Measurements from ENCODE around the gene NGDN. TPM values are rescaled to one million over a fixed set of nuclear protein-coding genes. Genes with fewer than 3 reads are reported as not detected.

The NGDN gene
- total RNA-seq, 3 donors from 2014 or later (not counting 1 experiment from before 2014, with no cell fraction given) = 110 to 136 (median 126) TPM

GRCh38 chr14:23443411-23443812 is 26.1 kb upstream of the NGDN start:
- TF ChIP-seq CTCF (IDR thresholded peaks at IDR 0.05) = no peak
- Histone ChIP-seq H3K4me3 (ENCODE audit: low read length) (no peak overlapping the region), H3K36me3 (ENCODE audit: control insufficient read depth, insufficient read depth, low read length) (no peaks in the 10 kb centered on the region), H3K27me3 (ENCODE audit: control insufficient read depth, insufficient read depth, low read length) (no peaks in the 10 kb centered on the region), H3K27ac (ENCODE audit: low read length) (no peak overlapping the region), H3K9me3 (ENCODE audit: control insufficient read depth, insufficient read depth, low read length) (no peaks in the 10 kb centered on the region), H3K4me1 (ENCODE audit: control insufficient read depth, insufficient read depth, low read length) (no peaks in the 10 kb centered on the region)
- peaks cover 0 to under 1% of the 10 kb centered on the region in 2 donors for H3K4me1 Mint-ChIP-seq
- no peaks in the 10 kb centered on the region for H3K36me3 Mint-ChIP-seq
- H3K4me3 Mint-ChIP-seq = no peak overlapping the region
- DNase-seq (no peak), ATAC-seq (no peak)
- no peak overlapping the region for H3K27ac Mint-ChIP-seq
- intact Hi-C loops (cut with micrococcal nuclease) = no loop called here
- peaks cover 10 to 18% of the 10 kb centered on the region in 2 donors for H3K27me3 Mint-ChIP-seq (ENCODE audit: low read depth in 2 of 2)
- H3K9me3 Mint-ChIP-seq = no peaks in the 10 kb centered on the region
- 86% methylated on average over 11 of the region's 11 CpGs for WGBS (ENCODE audit: insufficient coverage)

GRCh38 chr14:23443881-23444280 is 25.6 kb upstream of the NGDN start:
- ATAC-seq (no peak), DNase-seq (no peak)
- Histone ChIP-seq H3K27ac (ENCODE audit: low read length) (no peak overlapping the region), H3K4me1 (ENCODE audit: control insufficient read depth, insufficient read depth, low read length) (no peaks in the 10 kb centered on the region), H3K27me3 (ENCODE audit: control insufficient read depth, insufficient read depth, low read length) (no peaks in the 10 kb centered on the region), H3K4me3 (ENCODE audit: low read length) (no peak overlapping the region), H3K36me3 (ENCODE audit: control insufficient read depth, insufficient read depth, low read length) (no peaks in the 10 kb centered on the region), H3K9me3 (ENCODE audit: control insufficient read depth, insufficient read depth, low read length) (no peaks in the 10 kb centered on the region)
- intact Hi-C loops (cut with micrococcal nuclease) = no loop called here
- H3K9me3 Mint-ChIP-seq = no peaks in the 10 kb centered on the region
- WGBS (ENCODE audit: insufficient coverage) = 76% methylated on average over 6 of the region's 6 CpGs
- H3K27me3 Mint-ChIP-seq (ENCODE audit: low read depth in 2 of 2) = peaks cover 10 to 18% of the 10 kb centered on the region in 2 donors
- TF ChIP-seq CTCF (IDR thresholded peaks at IDR 0.05) = no peak
- no peak overlapping the region for H3K4me3 Mint-ChIP-seq
- no peak overlapping the region for H3K27ac Mint-ChIP-seq
- no peaks in the 10 kb centered on the region for H3K36me3 Mint-ChIP-seq
- H3K4me1 Mint-ChIP-seq = no peaks in the 10 kb centered on the region

GRCh38 chr14:23444314-23444713 is 25.2 kb upstream of the NGDN start:
- TF ChIP-seq CTCF (IDR thresholded peaks at IDR 0.05) = no peak
- intact Hi-C loops (cut with micrococcal nuclease) = no loop called here
- no peaks in the 10 kb centered on the region for H3K9me3 ChIP-seq (ENCODE audit: control insufficient read depth, insufficient read depth, low read length)
- no peak overlapping the region for H3K4me3 ChIP-seq (ENCODE audit: low read length)
- Mint-ChIP-seq H3K9me3 (no peaks in the 10 kb centered on the region), H3K27ac (no peak overlapping the region), H3K4me3 (no peak overlapping the region), H3K27me3 (ENCODE audit: low read depth in 2 of 2) (peaks cover 10 to 20% of the 10 kb centered on the region in 2 donors), H3K36me3 (no peaks in the 10 kb centered on the region), H3K4me1 (no peaks in the 10 kb centered on the region)
- 90% methylated on average over 1 of the region's 1 CpG for WGBS (ENCODE audit: insufficient coverage)
- no peak overlapping the region for H3K27ac ChIP-seq (ENCODE audit: low read length)
- ATAC-seq (no peak), DNase-seq (no peak)
- H3K27me3 ChIP-seq (ENCODE audit: control insufficient read depth, insufficient read depth, low read length) = no peaks in the 10 kb centered on the region
- H3K36me3 ChIP-seq (ENCODE audit: control insufficient read depth, insufficient read depth, low read length) = no peaks in the 10 kb centered on the region
- H3K4me1 ChIP-seq (ENCODE audit: control insufficient read depth, insufficient read depth, low read length) = no peaks in the 10 kb centered on the region

- Mint-ChIP-seq H3K4me1 (no peaks in the 10 kb centered on the region), H3K27ac (no peak overlapping the region), H3K27me3 (ENCODE audit: low read depth in 2 of 2) (peaks cover 11 to 21% of the 10 kb centered on the region in 2 donors), H3K36me3 (no peaks in the 10 kb centered on the region), H3K9me3 (no peaks in the 10 kb centered on the region), H3K4me3 (no peak overlapping the region)
- ATAC-seq = no peak
- intact Hi-C loops (cut with micrococcal nuclease) = no loop called here
- H3K4me1 ChIP-seq (ENCODE audit: control insufficient read depth, insufficient read depth, low read length) = no peaks in the 10 kb centered on the region
- no peaks in the 10 kb centered on the region for H3K36me3 ChIP-seq (ENCODE audit: control insufficient read depth, insufficient read depth, low read length)
- no peak overlapping the region for H3K27ac ChIP-seq (ENCODE audit: low read length)
- no peak overlapping the region for H3K4me3 ChIP-seq (ENCODE audit: low read length)
- H3K9me3 ChIP-seq (ENCODE audit: control insufficient read depth, insufficient read depth, low read length) = no peaks in the 10 kb centered on the region
- TF ChIP-seq CTCF (IDR thresholded peaks at IDR 0.05) = no peak
- no peak for DNase-seq
- H3K27me3 ChIP-seq (ENCODE audit: control insufficient read depth, insufficient read depth, low read length) = no peaks in the 10 kb centered on the region
- 57% methylated on average over 1 of the region's 4 CpGs for WGBS (ENCODE audit: insufficient coverage)
Observed at GRCh38 chr14:23445773-23446172, 23.7 kb upstream of the NGDN start.
